GM23248 (cell line): ENCODE data around the gene CAMTA1. TPM values are rescaled to one million over a fixed set of nuclear protein-coding genes. Genes with fewer than 3 reads are reported as not detected.
A peak's percentile ranks its signal among the peaks of the same experiment; 100 is the strongest.

Source experiments
- DNase-seq: peaks from one replicate; pipeline ENCODE4 v3.0.0-alpha.2; 2015
- H2AFZ ChIP-seq: fragments of 200-600 bp; sonication (generic); 2 replicates; pipeline ENCODE4 v1.6.1; 2016; ENCODE audit warnings: antibody characterized with exemption
- H3F3A ChIP-seq: fragments of 200-600 bp; sonication (generic); 2 replicates; pipeline ENCODE4 v1.6.1; 2016; ENCODE audit warnings: mild to moderate bottlenecking, antibody characterized with exemption, mixed run types; ENCODE audit not compliant: insufficient read depth
- H3K27ac ChIP-seq: fragments of 200-600 bp; sonication (generic); 2 replicates; pipeline ENCODE4 v1.5.1; 2016; ENCODE audit warnings: mild to moderate bottlenecking
- H3K27me3 ChIP-seq: fragments of 200-600 bp; sonication (generic); replicated peaks from 2 replicates; pipeline ENCODE4 v1.6.1; 2016; ENCODE audit warnings: mild to moderate bottlenecking; ENCODE audit not compliant: insufficient read depth
- H3K36me3 ChIP-seq: fragments of 200-600 bp; sonication (generic); 2 replicates; pipeline ENCODE4 v1.6.1; 2016; ENCODE audit warnings: low read depth, mild to moderate bottlenecking
- H3K4me1 ChIP-seq: fragments of 200-600 bp; sonication (generic); 2 replicates; pipeline ENCODE4 v1.6.1; 2016; ENCODE audit warnings: mild to moderate bottlenecking; ENCODE audit not compliant: insufficient read depth
- H3K4me2 ChIP-seq: fragments of 200-600 bp; sonication (generic); one replicate; pipeline ENCODE4 v1.6.1; 2016; ENCODE audit warnings: mild to moderate bottlenecking; ENCODE audit not compliant: unreplicated experiment
- H3K4me3 ChIP-seq: fragments of 200-600 bp; sonication (generic); 2 replicates; pipeline ENCODE4 v1.5.1; 2016; ENCODE audit warnings: mild to moderate bottlenecking
- H3K79me2 ChIP-seq: fragments of 200-600 bp; sonication (generic); 2 replicates; pipeline ENCODE4 v1.6.1; 2016; ENCODE audit warnings: mild to moderate bottlenecking; ENCODE audit not compliant: insufficient read depth
- H3K9ac ChIP-seq: fragments of 200-600 bp; sonication (generic); 2 replicates; pipeline ENCODE4 v1.6.1; 2016; ENCODE audit warnings: mild to moderate bottlenecking
- H3K9me2 ChIP-seq: fragments of 200-600 bp; sonication (generic); 2 replicates; pipeline ENCODE4 v1.6.1; 2016; ENCODE audit warnings: mixed run types, mild to moderate bottlenecking, moderate library complexity; ENCODE audit not compliant: insufficient read depth
- H3K9me3 ChIP-seq: fragments of 200-600 bp; sonication (generic); one replicate; pipeline ENCODE4 v1.6.1; 2017; ENCODE audit warnings: low read depth
- H4K20me1 ChIP-seq: fragments of 200-600 bp; sonication (generic); 2 replicates; pipeline ENCODE4 v1.6.0; 2016; ENCODE audit not compliant: insufficient read depth
- EZH2 ChIP-seq: fragments of 200-600 bp; sonication (generic); IDR thresholded peaks from 2 replicates; pipeline ENCODE4 v1.6.1; 2018; ENCODE audit warnings: antibody characterized with exemption, mild to moderate bottlenecking; ENCODE audit not compliant: insufficient read depth, poor library complexity, severe bottlenecking
- EZH2phosphoT487 ChIP-seq: fragments of 200-600 bp; sonication (generic); IDR thresholded peaks from 2 replicates; pipeline ENCODE4 v1.6.1; 2018; ENCODE audit warnings: antibody characterized with exemption, moderate library complexity, mild to moderate bottlenecking, low read depth; ENCODE audit not compliant: insufficient read depth
- WGBS, 2 experiments: methylation state at CpG; one replicate each; pipeline ENCODE4 v1.1.6; 2015 to 2017; ENCODE audit warnings: low lambda C conversion rate in 2 of 2, low coverage in 1 of 2; ENCODE audit errors: missing lambda C conversion rate in 2 of 2; 5-methylcytosine and 5-hydroxymethylcytosine counted together
- in situ Hi-C: fragments of 300-500 bp; cut with MboI; formaldehyde crosslinking; loops from 2 replicates; pipeline ENCODE4 v1.15.0; 2020
- polyA plus RNA-seq: library from polyadenylated mRNA; unstranded; fragments of >200 nt; fragmentation: Nextera tagmentation; extraction: Ambion mirVana; gene quantifications from 2 replicates; pipeline ENCODE4 v1.2.1, GENCODE V29; 2016
- total RNA-seq: library from RNA; depleted of rRNA; stranded (reverse); fragments of >200 nt; shearing (Covaris generic); gene quantifications from 2 replicates; pipeline ENCODE4 v1.2.3, GENCODE V29; 2014

The CAMTA1 gene
- total and polyA plus RNA-seq, 2 experiments from 2014 or later = 50.1 to 165 TPM

DNA sequence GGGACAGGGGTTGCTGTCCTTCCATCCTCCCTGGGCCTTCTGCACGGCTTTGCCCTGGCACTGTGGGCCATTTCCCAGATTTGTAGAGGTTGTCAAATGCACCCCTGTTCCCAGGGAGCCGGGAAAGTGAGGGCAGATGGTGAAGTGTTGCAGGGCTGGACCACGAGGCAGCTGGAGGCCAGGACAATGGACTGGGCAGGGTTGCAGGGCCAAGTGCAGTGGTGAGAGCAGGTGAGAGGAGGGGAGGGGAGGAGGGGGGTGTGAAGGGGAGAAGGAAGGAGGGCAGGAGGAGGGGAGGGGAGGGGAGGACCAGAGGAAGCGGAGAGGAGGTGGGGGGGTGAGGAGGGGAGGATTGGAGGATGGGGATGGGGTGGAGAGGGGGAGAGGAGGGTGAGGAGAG lies 443.9 kb downstream of the CAMTA1 start:
- Histone ChIP-seq H3F3A (0 out of 2 replicates have a peak, but pooled peaks cover under 1% of the 10 kb centered on the region), H3K9ac (no peak overlapping the region), H3K79me2 (no peaks in the 10 kb centered on the region), H3K27ac (no peak overlapping the region), H3K36me3 (no peaks in the 10 kb centered on the region), H3K4me2 (no peak overlapping the region), H3K9me2 (no peaks in the 10 kb centered on the region), H4K20me1 (no peaks in the 10 kb centered on the region), H2AFZ (no peak overlapping the region), H3K9me3 (no peaks in the 10 kb centered on the region), H3K4me3 (no peak overlapping the region), H3K27me3 (no peaks in the 10 kb centered on the region), H3K4me1 (peaks cover 17% of the 10 kb centered on the region)
- no peak for TF ChIP-seq EZH2phosphoT487
- no peak for TF ChIP-seq EZH2
- no peak for DNase-seq
- in situ Hi-C loops = loop anchor here (10.0 kb wide), 1 partner anchor 416 kb away; no protein-coding TSS in a partner anchor
- 76 to 77% methylated on average over 3 to 4 of the region's 4 CpGs for WGBS, 2 experiments

DNA sequence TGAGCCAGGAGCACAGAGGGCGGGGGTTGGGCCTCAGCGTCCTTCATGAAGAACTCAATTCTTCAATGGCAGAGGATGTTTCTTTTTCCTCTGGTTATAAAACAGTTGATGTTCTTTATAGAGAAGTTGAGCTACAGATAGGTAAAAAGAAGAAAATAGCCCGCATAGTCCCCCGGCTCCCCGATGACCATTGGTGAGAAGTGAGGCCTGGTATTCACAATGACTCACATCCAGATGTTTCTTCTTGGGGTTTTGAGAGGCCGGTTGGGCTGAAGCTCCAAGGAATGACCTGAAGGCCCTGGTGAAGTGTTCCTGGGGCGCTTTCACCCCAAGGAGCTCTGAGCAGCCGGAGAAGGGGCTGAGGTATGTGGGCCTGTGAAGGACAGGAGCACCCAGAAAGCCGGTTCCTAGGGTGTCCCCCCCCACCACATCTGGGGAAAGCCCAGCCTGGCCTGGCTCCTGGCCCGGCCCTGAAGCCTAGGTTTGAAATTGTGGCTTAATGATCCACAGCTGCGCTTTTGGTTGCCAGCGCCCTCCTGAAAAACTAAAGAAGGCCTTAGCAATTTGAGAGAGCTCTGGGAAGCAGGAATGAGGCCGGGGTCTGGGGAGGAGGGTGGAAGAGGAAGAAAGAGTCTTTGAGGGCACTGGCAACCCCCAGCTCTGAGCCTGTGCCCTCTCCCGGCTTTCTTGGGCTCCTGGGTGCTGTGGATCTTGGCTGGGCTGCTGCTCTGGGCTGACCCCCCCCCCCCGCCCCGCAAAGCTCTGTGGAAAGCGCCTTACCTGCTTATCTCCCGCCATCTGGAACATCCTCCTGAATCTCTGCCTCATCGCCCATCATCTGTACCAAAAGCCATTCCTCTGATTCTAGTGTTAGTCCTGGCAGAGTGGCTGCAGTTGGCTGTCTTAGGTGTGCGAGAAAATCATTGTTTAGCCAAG lies 444.7 kb downstream of the CAMTA1 start:
- TF ChIP-seq EZH2 (no peak), EZH2phosphoT487 (no peak)

DNA sequence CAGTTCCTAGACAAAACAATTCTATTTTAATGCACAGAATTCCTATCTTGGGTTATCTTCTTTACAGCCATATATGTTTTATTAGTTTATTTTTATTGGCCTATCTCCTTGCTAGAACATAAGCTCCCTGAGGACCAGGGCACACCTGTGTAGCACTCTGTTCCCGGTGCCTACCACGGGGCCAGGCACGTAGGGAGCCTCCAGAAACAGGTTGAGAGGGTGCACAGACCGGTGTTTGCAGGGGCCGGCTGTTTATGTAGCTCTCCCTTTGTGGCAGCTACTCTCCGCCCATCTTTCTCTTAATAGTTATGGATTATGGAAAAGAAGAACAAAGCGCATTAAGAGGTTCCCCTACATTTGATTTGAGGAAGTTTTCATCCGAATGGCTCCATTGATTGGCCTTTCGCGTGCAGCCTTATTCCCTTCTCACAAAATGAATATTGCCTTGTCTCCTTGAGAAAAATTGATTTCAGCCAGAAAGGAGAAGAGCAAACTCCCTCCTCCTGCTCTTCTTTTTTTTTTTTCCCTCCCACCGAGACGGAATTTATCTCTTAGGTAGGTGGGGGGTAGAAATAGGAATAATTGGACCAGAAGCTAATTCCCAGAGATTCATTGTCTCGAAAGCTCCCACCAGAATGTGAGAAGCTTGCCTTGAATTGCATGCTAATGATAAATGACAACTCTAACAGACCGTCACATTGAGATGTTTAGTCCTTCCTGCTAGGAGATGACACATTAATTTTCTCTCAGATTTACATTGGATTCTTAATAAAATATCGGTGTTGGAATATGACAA lies 447.4 kb downstream of the CAMTA1 start:
- 81 to 84% methylated on average over 15 of the region's 15 CpGs for WGBS, 2 experiments
- no peaks in the 10 kb centered on the region for H3K9me2 ChIP-seq

More for the DNA sequence above, 444.7 kb downstream of the CAMTA1 start:
- H3K4me1 ChIP-seq = peaks cover 16% of the 10 kb centered on the region
- WGBS, 2 experiments = 51 to 58% methylated on average over 18 to 19 of the region's 20 CpGs
- no peaks in the 10 kb centered on the region for H4K20me1 ChIP-seq
- no peaks in the 10 kb centered on the region for H3K36me3 ChIP-seq
- H2AFZ ChIP-seq = no peak overlapping the region
- H3F3A ChIP-seq = no peaks in the 10 kb centered on the region
- no peaks in the 10 kb centered on the region for H3K9me3 ChIP-seq
- H3K79me2 ChIP-seq = no peaks in the 10 kb centered on the region
- no peaks in the 10 kb centered on the region for H3K9me2 ChIP-seq
- no peak overlapping the region for H3K9ac ChIP-seq
- no peak overlapping the region for H3K27ac ChIP-seq
- no peaks in the 10 kb centered on the region for H3K27me3 ChIP-seq
- DNase-seq = peak; percentile 69
- H3K4me3 ChIP-seq = no peak overlapping the region
- H3K4me2 ChIP-seq = no peak overlapping the region
- in situ Hi-C loops = loop anchor here (10.0 kb wide), 1 partner anchor 415 kb away; no protein-coding TSS in a partner anchor

DNA sequence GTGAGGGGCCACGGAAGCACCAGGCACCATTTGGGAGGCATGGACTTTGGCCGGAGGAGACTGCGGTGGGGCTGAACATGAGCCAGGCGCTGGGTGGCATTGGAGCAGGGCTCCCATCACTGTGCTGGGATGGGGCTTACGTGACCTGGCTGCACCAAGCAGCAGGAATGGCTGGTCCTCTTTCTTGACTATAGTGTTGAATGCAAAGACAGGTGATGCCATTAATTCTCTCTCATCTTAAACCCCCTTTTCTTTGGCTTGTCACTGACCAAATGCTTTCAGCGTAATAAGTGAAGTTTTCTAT lies 447.9 kb downstream of the CAMTA1 start:
- Histone ChIP-seq H3K79me2 (no peaks in the 10 kb centered on the region), H3K9me3 (no peaks in the 10 kb centered on the region), H3K4me2 (no peak overlapping the region), H3K4me1 (peaks cover 8% of the 10 kb centered on the region), H3K9ac (no peak overlapping the region), H3F3A (no peaks in the 10 kb centered on the region), H3K9me2 (no peaks in the 10 kb centered on the region), H3K27me3 (no peaks in the 10 kb centered on the region), H2AFZ (no peak overlapping the region), H3K4me3 (no peak overlapping the region), H3K36me3 (no peaks in the 10 kb centered on the region), H3K27ac (no peak overlapping the region), H4K20me1 (no peaks in the 10 kb centered on the region)
- 86 to 88% methylated on average over 6 of the region's 6 CpGs for WGBS, 2 experiments
- DNase-seq = no peak
- in situ Hi-C loops = no loop called here
- TF ChIP-seq EZH2 (no peak), EZH2phosphoT487 (no peak)

More for the DNA sequence above, 447.4 kb downstream of the CAMTA1 start:
- in situ Hi-C loops = no loop called here
- no peak overlapping the region for H3K9ac ChIP-seq
- H3K4me2 ChIP-seq = no peak overlapping the region
- no peak overlapping the region for H3K27ac ChIP-seq
- no peaks in the 10 kb centered on the region for H3K27me3 ChIP-seq
- DNase-seq = no peak
- H3K4me3 ChIP-seq = no peak overlapping the region
- no peaks in the 10 kb centered on the region for H3K9me3 ChIP-seq
- peaks cover 8% of the 10 kb centered on the region for H3K4me1 ChIP-seq
- H2AFZ ChIP-seq = no peak overlapping the region
- H3K36me3 ChIP-seq = no peaks in the 10 kb centered on the region
- no peaks in the 10 kb centered on the region for H3K79me2 ChIP-seq
- H4K20me1 ChIP-seq = no peaks in the 10 kb centered on the region
- TF ChIP-seq EZH2phosphoT487 = no peak
- TF ChIP-seq EZH2 = no peak
- H3F3A ChIP-seq = no peaks in the 10 kb centered on the region
